Mesenchymal stem cell (in vitro differentiated cells and primary cell): ENCODE results near the gene UGP2.
A peak's percentile ranks its signal among the peaks of the same experiment; 100 is the strongest.

Source experiments
- DNase-seq: peaks from one replicate; pipeline ENCODE4 v3.0.0-alpha.2; 2013
- H2AFZ ChIP-seq: one replicate; pipeline ENCODE4 v1.6.1; 2013; ENCODE audit warnings: low read depth, mild to moderate bottlenecking, control low read depth, inconsistent platforms, low read length, moderate library complexity
- H2AK5ac ChIP-seq: 2 replicates; pipeline ENCODE4 v1.6.1; 2013; ENCODE audit warnings: low read length, moderate library complexity, mild to moderate bottlenecking, inconsistent platforms; ENCODE audit not compliant: severe bottlenecking
- H2BK120ac ChIP-seq: one replicate; pipeline ENCODE4 v1.6.1; 2013; ENCODE audit warnings: low read depth, mild to moderate bottlenecking, inconsistent platforms, low read length, moderate library complexity
- H2BK12ac ChIP-seq, 2 experiments: one replicate each; pipeline ENCODE4 v1.6.1; 2013; ENCODE audit warnings: inconsistent platforms in 2 of 2, low read length in 2 of 2, mild to moderate bottlenecking in 2 of 2, moderate library complexity in 2 of 2, control low read depth in 1 of 2
- H2BK15ac ChIP-seq: one replicate; pipeline ENCODE4 v1.6.1; 2013; ENCODE audit warnings: mild to moderate bottlenecking, low read depth, inconsistent platforms; ENCODE audit not compliant: poor library complexity, severe bottlenecking
- H2BK5ac ChIP-seq: 2 replicates; pipeline ENCODE4 v1.6.1; 2013; ENCODE audit warnings: low read depth, mild to moderate bottlenecking, low read length, control low read depth, inconsistent platforms; ENCODE audit not compliant: poor library complexity, severe bottlenecking
- H3K14ac ChIP-seq, 2 experiments: one replicate each; pipeline ENCODE4 v1.6.1; 2013; ENCODE audit warnings: inconsistent platforms in 2 of 2, low read length in 2 of 2, control low read depth in 1 of 2, mild to moderate bottlenecking in 1 of 2, moderate library complexity in 1 of 2
- H3K18ac ChIP-seq, 2 experiments: one replicate each; pipeline ENCODE4 v1.6.1; 2013; ENCODE audit warnings: inconsistent platforms in 2 of 2, low read length in 2 of 2, control low read depth in 1 of 2, low read depth in 1 of 2, mild to moderate bottlenecking in 1 of 2
- H3K23ac ChIP-seq, 2 experiments: one replicate each; pipeline ENCODE4 v1.6.1; 2013; ENCODE audit warnings: inconsistent platforms in 2 of 2, low read length in 2 of 2, mild to moderate bottlenecking in 2 of 2, moderate library complexity in 2 of 2, control low read depth in 1 of 2
- H3K27ac ChIP-seq: 2 replicates; pipeline ENCODE4 v1.5.1; 2013; ENCODE audit warnings: mild to moderate bottlenecking, moderate library complexity, low read length, control low read depth, inconsistent platforms; ENCODE audit not compliant: poor library complexity, severe bottlenecking
- H3K27me3 ChIP-seq, 2 experiments: 2 replicates each; pipeline versions ENCODE4 v1.6.1 to v1.7.0; 2013; ENCODE audit warnings: low read length in 2 of 2, mild to moderate bottlenecking in 2 of 2, moderate library complexity in 2 of 2, control low read depth in 1 of 2, inconsistent platforms in 1 of 2; ENCODE audit not compliant: control insufficient read depth in 1 of 2, insufficient read depth in 1 of 2
- H3K36me3 ChIP-seq, 2 experiments: 2 replicates each; pipeline versions ENCODE4 v1.6.1 to v1.7.0; 2013; ENCODE audit warnings: low read length in 2 of 2, control low read depth in 1 of 2, inconsistent platforms in 1 of 2, low read depth in 1 of 2, mild to moderate bottlenecking in 1 of 2; ENCODE audit not compliant: insufficient read depth in 2 of 2, control insufficient read depth in 1 of 2
- H3K4ac ChIP-seq, 2 experiments: one replicate each; pipeline ENCODE4 v1.6.1; 2013; ENCODE audit warnings: inconsistent platforms in 2 of 2, low read length in 2 of 2, mild to moderate bottlenecking in 2 of 2, moderate library complexity in 2 of 2, control low read depth in 1 of 2, low read depth in 1 of 2
- H3K4me1 ChIP-seq: 2 replicates; pipeline ENCODE4 v1.6.1; 2013; ENCODE audit warnings: low read depth, low read length, control low read depth; ENCODE audit not compliant: control insufficient read depth, insufficient read depth
- H3K4me2 ChIP-seq: 2 replicates; pipeline ENCODE4 v1.6.1; 2013; ENCODE audit warnings: low read length, mild to moderate bottlenecking, inconsistent platforms; ENCODE audit not compliant: poor library complexity, severe bottlenecking
- H3K4me3 ChIP-seq, 2 experiments: 2 replicates each; pipeline versions ENCODE4 v1.5.1 to v1.7.0; 2013; ENCODE audit warnings: low read length in 2 of 2, mild to moderate bottlenecking in 2 of 2, control low read depth in 1 of 2, low read depth in 1 of 2; ENCODE audit not compliant: insufficient read depth in 1 of 2
- H3K79me1 ChIP-seq: replicated peaks from 2 replicates; pipeline ENCODE4 v1.6.1; 2013; ENCODE audit warnings: mild to moderate bottlenecking, control low read depth, low read length, inconsistent platforms; ENCODE audit not compliant: poor library complexity, severe bottlenecking
- H3K9ac ChIP-seq: 2 replicates; pipeline ENCODE4 v1.7.0; 2013; ENCODE audit warnings: mild to moderate bottlenecking, low read length, moderate library complexity
- H3K9me3 ChIP-seq: 2 replicates; pipeline ENCODE4 v1.7.0; 2013; ENCODE audit warnings: mild to moderate bottlenecking, low read length; ENCODE audit not compliant: control insufficient read depth
- H4K8ac ChIP-seq: one replicate; pipeline ENCODE4 v1.6.1; 2013; ENCODE audit warnings: inconsistent platforms, mild to moderate bottlenecking, low read length, moderate library complexity
- H4K91ac ChIP-seq: one replicate; pipeline ENCODE4 v1.6.1; 2013; ENCODE audit warnings: mild to moderate bottlenecking, low read length, inconsistent platforms
- WGBS: methylation state at CpG from one replicate; pipeline ENCODE4 v1.1.7; 2013; ENCODE audit warnings: mixed read lengths; 5-methylcytosine and 5-hydroxymethylcytosine counted together

Gene UGP2

DNA sequence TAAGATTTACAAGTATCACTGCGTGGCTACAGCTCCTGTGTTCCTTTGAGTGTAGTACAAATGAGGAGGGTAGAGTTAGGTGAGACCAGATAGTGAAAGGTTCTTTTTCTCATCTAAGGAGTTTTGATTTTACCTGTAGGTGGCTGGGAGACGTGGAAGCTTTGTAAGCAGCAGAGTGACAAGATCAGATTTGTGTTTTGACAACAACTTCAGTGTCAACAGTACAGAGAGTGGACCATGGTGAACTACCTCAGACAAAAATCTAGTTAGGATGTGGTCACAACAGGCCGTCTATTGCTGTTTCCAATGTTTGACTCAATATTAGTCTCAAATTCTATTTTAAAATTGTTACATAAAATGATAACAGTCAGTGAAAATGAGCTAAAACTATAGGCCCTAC is 20.3 kb upstream of the UGP2 start:
- H2BK15ac ChIP-seq = no peak overlapping the region
- H3K36me3 ChIP-seq = no peaks in the 10 kb centered on the region
- DNase-seq = no peak
- H2AK5ac ChIP-seq = no peak overlapping the region
- H3K14ac ChIP-seq = no peak overlapping the region
- no peaks in the 10 kb centered on the region for H3K27me3 ChIP-seq
- no peaks in the 10 kb centered on the region for H3K79me1 ChIP-seq
- H3K4me3 ChIP-seq = no peak overlapping the region
- H3K4me1 ChIP-seq = no peaks in the 10 kb centered on the region
- H3K23ac ChIP-seq = no peak overlapping the region
- no peak overlapping the region for H2AFZ ChIP-seq
- H3K4me2 ChIP-seq = no peak overlapping the region
- no peak overlapping the region for H2BK5ac ChIP-seq
- no peaks in the 10 kb centered on the region for H3K9me3 ChIP-seq
- no peak overlapping the region for H3K9ac ChIP-seq
- no peak overlapping the region for H3K27ac ChIP-seq
- no peak overlapping the region for H4K8ac ChIP-seq
- H2BK12ac ChIP-seq = no peak overlapping the region
- H3K4ac ChIP-seq = no peak overlapping the region
- 72% methylated on average over 2 of the region's 3 CpGs for WGBS
- no peak overlapping the region for H2BK120ac ChIP-seq
- no peak overlapping the region for H3K18ac ChIP-seq
- H4K91ac ChIP-seq = no peak overlapping the region

DNA sequence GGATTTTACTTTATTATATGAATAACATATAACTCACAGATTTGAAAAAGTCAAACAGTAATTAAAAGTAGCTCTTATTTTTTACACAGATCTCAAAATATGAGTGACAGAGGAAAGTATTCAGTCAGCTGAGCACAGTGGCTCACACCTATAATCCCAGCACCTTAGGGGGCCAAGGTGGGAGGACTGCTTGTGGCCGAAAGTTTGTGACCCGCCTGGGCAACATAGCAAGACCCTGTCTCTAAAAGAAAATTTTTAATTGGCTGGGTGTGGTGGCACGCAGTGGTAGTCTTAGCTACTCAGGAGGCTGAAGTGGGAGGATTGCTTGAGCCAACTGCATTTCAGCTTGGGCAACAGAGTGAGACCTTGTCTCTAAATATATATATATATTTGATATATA is 19.2 kb upstream of the UGP2 start:
- Histone ChIP-seq H3K4ac (no peak overlapping the region), H3K9ac (no peak overlapping the region), H3K27me3 (no peaks in the 10 kb centered on the region), H3K23ac (no peak overlapping the region), H3K27ac (no peak overlapping the region), H2BK5ac (no peak overlapping the region), H4K8ac (no peak overlapping the region), H2AK5ac (no peak overlapping the region), H2BK120ac (no peak overlapping the region), H2BK15ac (no peak overlapping the region), H3K9me3 (no peaks in the 10 kb centered on the region), H2AFZ (no peak overlapping the region), H3K4me3 (no peak overlapping the region), H2BK12ac (no peak overlapping the region), H3K14ac (no peak overlapping the region), H3K4me1 (no peaks in the 10 kb centered on the region), H4K91ac (no peak overlapping the region), H3K79me1 (no peaks in the 10 kb centered on the region), H3K36me3 (no peaks in the 10 kb centered on the region), H3K18ac (no peak overlapping the region), H3K4me2 (no peak overlapping the region)
- no CpG with 5 or more reads among the region's 3 CpGs for WGBS
- no peak for DNase-seq

DNA sequence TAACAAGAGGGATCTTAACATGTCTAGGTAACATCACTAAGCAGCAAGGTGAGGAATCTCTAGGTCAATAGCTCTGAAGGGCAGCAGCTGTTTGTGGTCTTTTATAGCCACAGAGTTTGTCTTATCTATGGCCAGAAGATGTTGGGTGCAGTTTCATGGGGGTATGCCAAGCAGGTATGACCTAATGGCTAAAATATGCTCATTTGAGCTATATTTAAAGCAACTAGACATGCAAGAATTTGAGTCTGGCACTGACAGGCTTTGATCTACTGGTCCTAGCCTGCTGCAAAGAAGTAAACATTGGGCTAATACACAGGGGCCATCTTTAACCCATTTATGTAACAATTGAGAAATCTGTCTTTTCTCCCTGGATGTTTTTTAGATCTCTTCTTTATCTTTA is 13.9 kb upstream of the UGP2 start:
- Histone ChIP-seq H4K8ac (no peak overlapping the region), H2BK12ac (no peak overlapping the region), H3K79me1 (no peaks in the 10 kb centered on the region), H3K4me2 (no peak overlapping the region), H3K9ac (no peak overlapping the region), H2BK120ac (no peak overlapping the region), H3K4ac (no peak overlapping the region), H3K18ac (no peak overlapping the region), H2BK15ac (no peak overlapping the region), H3K27me3 (no peaks in the 10 kb centered on the region), H3K23ac (no peak overlapping the region), H3K36me3 (no peaks in the 10 kb centered on the region), H4K91ac (no peak overlapping the region), H3K9me3 (no peaks in the 10 kb centered on the region), H2AFZ (no peak overlapping the region), H3K14ac (no peak overlapping the region), H3K4me3 (no peak overlapping the region), H2BK5ac (no peak overlapping the region), H3K27ac (peak overlapping the region; percentile 89), H2AK5ac (no peak overlapping the region), H3K4me1 (no peaks in the 10 kb centered on the region)
- DNase-seq = peak; percentile 68

DNA sequence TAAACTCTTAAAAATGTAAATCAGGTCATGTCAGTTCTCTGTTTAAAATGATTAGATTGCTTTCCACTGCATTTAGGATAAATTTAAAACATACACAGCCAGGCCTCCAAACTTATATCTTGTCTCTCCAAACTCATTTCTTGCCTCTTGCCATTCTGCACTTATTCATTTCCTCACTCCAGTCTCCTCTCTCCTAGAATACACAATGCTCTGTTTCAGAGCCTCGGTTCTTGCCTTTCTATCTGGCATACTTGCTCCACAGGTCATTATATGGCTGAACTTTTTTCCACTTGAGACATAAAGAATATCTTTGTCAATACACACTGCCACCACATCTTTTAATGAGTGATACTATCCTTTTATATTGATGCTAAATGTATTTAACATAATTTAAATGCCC is 10.5 kb upstream of the UGP2 start:
- Histone ChIP-seq H2AK5ac (no peak overlapping the region), H2BK120ac (no peak overlapping the region), H3K27me3 (no peaks in the 10 kb centered on the region), H3K9me3 (no peaks in the 10 kb centered on the region), H4K91ac (no peak overlapping the region), H3K23ac (no peak overlapping the region), H3K14ac (no peak overlapping the region), H2BK12ac (no peak overlapping the region), H3K4ac (no peak overlapping the region), H3K9ac (no peak overlapping the region), H3K18ac (no peak overlapping the region), H3K4me2 (no peak overlapping the region), H3K36me3 (no peaks in the 10 kb centered on the region), H3K27ac (no peak overlapping the region), H3K79me1 (no peaks in the 10 kb centered on the region), H3K4me1 (no peaks in the 10 kb centered on the region), H4K8ac (no peak overlapping the region), H3K4me3 (no peak overlapping the region), H2AFZ (no peak overlapping the region), H2BK5ac (no peak overlapping the region), H2BK15ac (no peak overlapping the region)
- no peak for DNase-seq
- WGBS = 84% methylated on average over 1 of the region's 1 CpG
